Measurements from ENCODE around the gene SLC51A. TPM values are rescaled to one million over a fixed set of nuclear protein-coding genes. Genes with fewer than 3 reads are reported as not detected.
"Not testable (repeated sequence)": the region's sequence is repeated elsewhere in the genome, so short reads cannot be mapped to it uniquely, and the experiment has no call there.

The SLC51A gene
- total RNA-seq, 2 donors from 2014 or later: 0.35 TPM; not detected in 1

DNA sequence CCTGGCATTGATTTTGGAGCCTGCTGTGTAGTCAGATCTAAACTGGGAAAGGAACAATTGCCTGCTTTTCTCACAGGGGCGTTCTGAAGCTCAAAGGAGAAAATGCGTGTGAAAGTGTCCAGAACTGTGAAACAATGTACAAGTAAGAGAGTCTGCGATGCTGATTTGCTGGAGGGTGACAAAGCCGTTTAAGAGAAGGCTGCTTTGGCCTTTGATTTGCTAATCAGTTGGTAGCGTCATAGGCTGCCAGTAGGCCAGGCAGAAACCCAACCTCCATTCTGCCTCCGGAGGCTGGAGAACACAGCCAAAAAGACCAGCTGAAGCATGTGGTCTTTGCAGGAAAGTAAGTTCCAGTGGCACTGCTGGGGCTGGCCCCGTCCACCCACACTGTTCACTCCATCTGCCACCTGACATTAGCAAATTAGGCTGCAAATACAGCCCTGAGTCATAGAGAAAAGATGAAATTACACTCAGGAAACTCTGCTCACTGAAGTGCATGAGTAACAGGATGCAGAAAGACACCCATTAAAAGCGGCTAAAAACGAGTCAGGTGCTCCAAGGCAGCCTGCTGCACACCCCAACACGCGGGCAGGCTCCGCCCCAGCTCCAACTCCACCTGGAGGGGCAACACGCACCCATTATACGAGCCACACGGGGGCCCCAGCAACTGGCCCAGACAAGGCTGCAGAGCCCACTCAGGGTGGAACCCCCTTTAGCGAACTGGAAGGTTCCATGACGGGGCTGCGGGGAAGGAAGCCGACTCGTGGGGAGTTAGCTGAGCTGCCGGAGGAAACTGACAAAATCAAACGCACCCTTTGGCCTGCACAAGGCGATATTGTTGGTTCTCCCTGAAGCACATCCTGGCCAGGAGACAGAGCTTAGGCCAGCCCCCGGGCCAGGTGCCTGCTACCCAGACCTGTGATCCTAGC lies 36.7 kb upstream of the SLC51A start:
- Histone ChIP-seq H3K27me3 (no peaks in the 10 kb centered on the region), H3K9me3 (no peaks in the 10 kb centered on the region), H3K36me3 (no peaks in the 10 kb centered on the region), H3K4me3 (no peak overlapping the region), H3K4me1 (no peaks in the 10 kb centered on the region), H3K27ac (no peak overlapping the region)
- TF ChIP-seq CTCF (IDR thresholded peaks at IDR 0.05): no peak
- no peak for DNase-seq (ENCODE audit: low spot score)

DNA sequence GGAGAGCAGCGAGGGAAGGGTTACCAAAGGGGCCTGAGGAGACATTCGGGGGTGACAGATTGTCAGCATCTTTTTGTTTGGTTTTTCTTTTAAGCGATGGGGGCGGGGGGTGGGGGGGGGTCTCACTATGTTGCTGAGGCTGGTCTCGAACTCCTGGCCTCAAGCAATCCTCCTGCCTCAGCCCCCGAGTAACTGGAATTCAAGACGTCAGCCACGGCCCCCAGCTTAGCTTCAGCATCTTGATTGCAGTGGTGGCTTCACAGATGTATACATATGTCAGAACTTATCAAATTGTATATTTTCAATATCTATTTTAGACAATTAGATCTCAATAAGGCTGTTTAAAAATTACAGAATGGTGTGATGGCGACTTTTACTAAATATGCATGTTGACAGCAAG lies 36.0 kb upstream of the SLC51A start:
- DNase-seq (ENCODE audit: low spot score): no peak
- H3K4me3 ChIP-seq: no peak overlapping the region
- no peaks in the 10 kb centered on the region for H3K36me3 ChIP-seq
- H3K27me3 ChIP-seq: no peaks in the 10 kb centered on the region
- no peaks in the 10 kb centered on the region for H3K9me3 ChIP-seq
- no peaks in the 10 kb centered on the region for H3K4me1 ChIP-seq
- no peak overlapping the region for H3K27ac ChIP-seq
- no peak for TF ChIP-seq CTCF (IDR thresholded peaks at IDR 0.05)

DNA sequence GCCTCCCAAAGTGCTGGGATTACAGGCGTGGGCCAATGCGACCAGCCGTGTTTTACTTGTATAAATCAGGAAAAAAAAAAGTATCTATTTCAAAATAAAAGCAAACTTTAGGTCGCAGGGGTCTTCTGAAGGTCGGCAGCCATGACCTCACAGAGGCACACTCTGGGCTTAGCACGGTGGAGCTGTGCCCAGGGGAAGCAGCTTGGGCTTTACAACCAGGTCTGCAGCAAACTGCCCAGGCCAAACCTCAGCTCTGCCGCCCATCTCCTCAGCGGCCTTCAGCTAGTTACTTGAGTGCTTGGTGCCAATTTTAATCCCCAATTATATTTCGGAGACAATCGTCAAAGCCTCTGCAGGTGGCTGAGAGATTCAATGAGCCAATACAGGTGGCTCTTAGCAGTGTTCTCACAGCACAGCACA lies 35.2 kb upstream of the SLC51A start:
- Histone ChIP-seq H3K4me3 (no peak overlapping the region), H3K27me3 (no peaks in the 10 kb centered on the region), H3K9me3 (no peaks in the 10 kb centered on the region), H3K27ac (no peak overlapping the region), H3K4me1 (no peaks in the 10 kb centered on the region), H3K36me3 (no peaks in the 10 kb centered on the region)
- TF ChIP-seq CTCF (IDR thresholded peaks at IDR 0.05): no peak
- no peak for DNase-seq (ENCODE audit: low spot score)

DNA sequence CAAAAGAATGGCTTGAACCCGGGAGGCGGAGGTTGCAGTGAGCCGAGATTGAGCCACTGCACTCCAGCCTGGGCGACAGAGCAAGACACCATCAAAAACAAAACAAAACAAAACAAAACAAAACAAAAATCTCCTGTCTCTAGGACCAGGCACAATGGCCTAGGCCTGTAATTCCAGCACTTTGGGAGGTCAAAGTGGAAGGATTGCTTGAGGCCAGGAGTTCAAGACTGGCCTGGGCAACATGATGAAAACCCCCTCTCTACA lies 32.2 kb upstream of the SLC51A start:
- not testable (repeated sequence) for H3K36me3 ChIP-seq; H3K27ac ChIP-seq; DNase-seq (ENCODE audit: low spot score); H3K27me3 ChIP-seq; H3K4me1 ChIP-seq; H3K4me3 ChIP-seq; H3K9me3 ChIP-seq

DNA sequence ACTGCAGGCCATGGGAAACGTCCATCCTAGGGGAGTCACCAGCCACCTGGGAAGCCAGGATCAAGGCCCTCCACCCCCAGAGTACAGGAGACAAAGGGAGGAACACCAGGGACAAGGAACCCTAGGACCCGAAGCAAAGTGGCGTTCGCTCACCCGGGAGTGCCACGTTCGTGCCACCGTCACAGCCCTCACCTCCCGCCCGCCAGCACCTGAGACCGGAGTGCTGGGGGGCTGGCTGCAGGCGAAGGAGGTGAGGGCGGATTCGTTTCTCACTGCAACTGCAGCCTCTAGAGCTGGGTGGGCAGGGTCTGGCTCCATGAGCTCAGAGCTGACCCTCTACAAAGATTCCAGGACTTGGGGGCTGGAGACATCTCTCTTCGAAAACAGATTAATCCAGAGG lies 31.5 kb upstream of the SLC51A start:
- no peak for TF ChIP-seq CTCF (IDR thresholded peaks at IDR 0.05)
- no peak for DNase-seq (ENCODE audit: low spot score)
- no peaks in the 10 kb centered on the region for H3K27me3 ChIP-seq
- H3K27ac ChIP-seq: no peak overlapping the region
- H3K4me3 ChIP-seq: no peak overlapping the region
- peaks cover 0 to 9% of the 10 kb centered on the region in 2 donors for H3K4me1 ChIP-seq
- no peaks in the 10 kb centered on the region for H3K9me3 ChIP-seq
- no peaks in the 10 kb centered on the region for H3K36me3 ChIP-seq

- no peak overlapping the region for H3K4me3 ChIP-seq
These were observed 29.4 kb upstream of the SLC51A start for GRCh38 chr3:196186651-196187573.

More at GRCh38 chr3:196186651-196187573, 29.4 kb upstream of the SLC51A start:
- H3K9me3 ChIP-seq: no peaks in the 10 kb centered on the region
- H3K4me1 ChIP-seq: peaks cover 0 to 10% of the 10 kb centered on the region in 2 donors
- DNase-seq (ENCODE audit: low spot score): no peak
- H3K27ac ChIP-seq: peak overlapping the region in 1 of 2 donors; percentile 46
- H3K36me3 ChIP-seq: no peaks in the 10 kb centered on the region
- TF ChIP-seq CTCF (IDR thresholded peaks at IDR 0.05): no peak
- no peaks in the 10 kb centered on the region for H3K27me3 ChIP-seq
